ENCODE measurements around the gene CFAP77.
A peak's percentile ranks its signal among the peaks of the same experiment; 100 is the strongest.

Gene CFAP77

DNA sequence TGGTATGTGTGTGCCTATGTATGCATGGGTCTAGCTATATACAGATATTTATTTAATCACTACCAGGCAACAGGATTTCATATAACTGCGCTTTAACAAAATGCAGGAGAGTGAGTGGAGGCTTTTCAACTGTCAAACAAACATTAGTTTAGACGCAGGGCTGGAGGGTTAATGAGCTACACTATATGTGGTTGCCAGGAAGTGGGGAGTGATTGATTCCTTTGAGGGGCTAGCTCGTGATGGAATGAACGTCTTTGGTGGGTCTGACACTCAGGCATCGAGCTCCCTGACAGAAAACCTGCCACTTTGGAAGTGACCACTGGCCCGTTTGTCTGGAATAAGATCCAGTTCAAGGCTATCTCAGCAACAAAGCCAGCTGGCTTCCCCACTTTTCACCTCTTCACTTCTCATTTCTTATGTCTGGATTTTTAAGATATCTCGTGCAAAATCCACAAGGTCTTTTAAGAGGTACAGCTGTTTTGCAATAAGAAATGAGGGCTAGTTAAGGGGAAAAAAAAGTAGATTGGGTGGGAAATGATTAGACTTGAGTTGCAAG is 78.0 kb downstream of the CFAP77 start:
- FAIRE-seq = no peak
- DNase-seq (ENCODE audit: low spot score) = no peak

DNA sequence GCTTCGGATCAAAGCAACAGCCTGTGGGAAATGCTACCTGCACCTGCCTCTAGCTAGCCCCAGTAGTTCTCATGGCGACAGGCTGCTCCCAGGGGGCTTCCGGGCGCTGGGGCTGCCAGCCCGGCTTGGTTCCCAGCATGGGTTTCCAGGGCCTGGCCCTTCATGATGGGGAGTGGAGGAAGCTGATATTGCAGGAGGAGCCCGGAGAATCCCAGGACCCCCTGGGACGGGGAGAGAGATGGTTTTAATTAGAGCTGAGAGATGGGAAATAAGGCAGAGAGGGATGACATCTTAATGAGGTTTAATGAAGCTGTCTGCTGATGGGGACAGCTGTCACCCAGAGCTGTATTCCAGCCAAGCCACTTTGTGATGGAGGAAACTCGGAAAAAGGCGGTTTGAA is 78.6 kb downstream of the CFAP77 start:
- DNase-seq (ENCODE audit: low spot score) (no peak), FAIRE-seq (no peak)

DNA sequence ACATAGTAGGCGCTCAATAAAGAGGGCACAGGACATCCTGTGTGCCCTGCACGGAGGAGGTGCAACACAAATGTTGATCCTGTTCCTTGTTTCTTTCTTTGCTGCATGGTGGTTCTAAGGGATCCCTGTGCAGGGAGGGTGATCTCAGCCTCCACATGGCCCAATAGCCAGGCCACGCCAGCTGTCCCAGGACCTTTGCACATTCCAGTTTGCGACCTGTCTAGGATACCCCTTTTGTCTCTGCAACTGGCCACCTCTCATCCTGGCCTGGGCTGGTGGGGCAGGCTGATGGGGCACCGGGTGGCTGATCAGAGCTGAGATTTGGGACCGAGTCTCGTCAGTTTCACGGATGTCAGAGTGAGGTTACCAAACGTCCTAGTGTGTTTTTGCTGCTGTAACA is 79.5 kb downstream of the CFAP77 start:
- DNase-seq (ENCODE audit: low spot score) (no peak), FAIRE-seq (no peak)

DNA sequence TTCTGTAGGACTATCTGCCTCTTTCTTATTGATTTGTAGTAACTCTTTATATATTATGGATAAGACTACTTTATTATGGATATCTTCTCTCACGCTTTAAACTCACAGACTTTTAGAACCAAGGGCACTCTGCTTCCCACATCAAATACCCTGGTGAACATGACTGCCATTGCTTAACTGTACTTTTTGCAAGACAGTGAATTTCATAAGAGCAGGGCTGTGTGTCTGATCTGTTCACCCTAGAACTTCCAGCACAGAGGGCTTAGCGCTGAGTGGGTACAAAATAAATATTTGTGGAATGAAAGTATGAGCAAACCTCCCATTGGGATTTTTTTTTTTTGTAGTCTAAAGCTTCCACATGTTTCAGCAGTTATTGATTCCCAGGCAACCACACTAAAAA is 84.8 kb downstream of the CFAP77 start:
- no peak for FAIRE-seq
- no peak for DNase-seq (ENCODE audit: low spot score)

DNA sequence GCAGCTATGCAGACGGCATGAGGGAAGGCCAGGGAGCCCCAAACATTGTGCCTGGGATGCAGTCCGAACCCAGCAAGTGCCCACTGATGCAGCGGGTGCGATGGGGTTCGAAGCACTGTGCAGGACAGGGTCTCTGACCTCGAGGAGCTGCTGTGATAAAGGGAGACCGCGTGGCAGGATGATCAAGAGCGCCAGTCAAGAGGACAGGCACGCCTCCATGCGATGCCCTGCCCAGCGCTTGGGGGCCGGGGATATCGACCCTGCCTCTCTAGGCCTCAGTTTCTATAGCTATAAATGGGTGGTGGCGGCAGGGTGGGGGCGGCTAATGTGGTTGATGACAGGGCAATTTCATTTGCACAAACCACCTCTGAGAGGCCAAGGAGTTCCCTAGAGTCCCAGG is 87.7 kb downstream of the CFAP77 start:
- FAIRE-seq = no peak
- no peak for DNase-seq (ENCODE audit: low spot score)

DNA sequence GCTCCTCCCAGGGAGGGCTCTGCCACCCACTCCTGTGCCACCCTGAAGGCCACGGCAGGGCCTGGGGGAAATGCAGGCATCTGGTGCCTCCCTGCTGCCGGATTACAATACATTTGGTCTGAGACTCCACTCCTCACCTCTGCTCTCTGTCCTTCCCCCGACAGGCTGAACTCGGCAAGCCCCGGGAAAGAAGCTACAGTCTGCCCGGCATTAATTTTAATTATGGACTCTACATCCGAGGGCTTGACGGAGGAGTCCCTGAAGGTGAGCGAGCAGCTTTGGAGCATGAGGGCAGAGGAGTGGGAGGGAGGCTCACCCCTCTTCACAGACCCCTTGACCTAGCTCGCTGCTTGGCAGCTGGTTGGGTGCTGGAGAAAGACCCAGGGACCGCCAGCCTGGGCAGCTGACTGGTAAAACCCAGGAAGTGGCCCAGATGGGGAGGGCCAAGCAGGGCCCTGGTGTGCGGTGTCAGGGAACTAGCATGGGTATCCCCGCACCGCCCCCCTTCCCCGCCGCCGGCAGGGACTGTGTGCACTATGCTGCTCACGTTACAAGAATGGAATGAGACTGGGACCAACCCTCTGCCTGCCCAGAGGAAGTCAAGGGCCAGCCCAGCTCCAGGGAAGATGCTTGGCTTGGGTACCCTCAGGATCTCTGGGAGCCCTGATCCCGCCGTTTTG is 88.7 kb downstream of the CFAP77 start:
- FAIRE-seq (no peak), DNase-seq (ENCODE audit: low spot score) (no peak)

DNA sequence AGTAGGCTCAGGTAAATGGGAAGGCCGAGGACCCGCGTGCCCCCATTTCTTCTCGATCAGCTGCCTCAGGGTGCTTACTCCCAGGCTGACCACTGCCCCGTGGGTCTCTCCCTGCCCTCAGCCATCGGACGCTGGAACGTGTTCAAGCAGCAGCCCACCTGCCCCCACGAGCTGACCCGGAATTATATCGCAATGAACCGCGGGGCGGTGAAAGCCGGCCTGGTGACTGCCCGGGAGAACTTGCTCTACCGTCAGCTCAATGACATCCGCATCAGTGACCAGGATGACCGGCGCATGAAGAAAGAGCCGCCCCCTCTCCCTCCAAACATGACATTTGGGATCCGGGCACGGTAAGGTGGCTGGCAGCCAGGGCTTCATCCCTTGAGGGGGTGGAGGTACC is 89.2 kb downstream of the CFAP77 start:
- FAIRE-seq = no peak
- DNase-seq (ENCODE audit: low spot score) = no peak

DNA sequence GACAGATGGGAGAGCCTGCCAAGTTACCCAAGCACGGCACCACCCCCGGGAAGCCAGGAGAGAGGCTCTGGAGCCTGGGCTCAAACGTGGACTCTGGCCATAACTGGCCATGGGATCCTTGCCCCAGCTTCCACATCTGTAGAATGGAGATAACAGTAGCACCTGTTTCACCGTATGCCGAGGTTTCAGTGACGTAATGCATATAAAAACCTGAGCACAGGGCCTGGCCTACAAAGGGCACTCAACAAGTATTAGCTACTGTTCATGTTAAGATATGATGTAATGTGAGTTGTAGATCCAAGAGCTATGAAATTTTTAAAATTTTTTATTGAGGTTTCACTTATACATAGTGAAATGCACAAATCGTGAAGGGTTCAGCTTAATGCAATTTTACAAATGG is 90.2 kb downstream of the CFAP77 start:
- FAIRE-seq (no peak), DNase-seq (ENCODE audit: low spot score) (no peak)

DNA sequence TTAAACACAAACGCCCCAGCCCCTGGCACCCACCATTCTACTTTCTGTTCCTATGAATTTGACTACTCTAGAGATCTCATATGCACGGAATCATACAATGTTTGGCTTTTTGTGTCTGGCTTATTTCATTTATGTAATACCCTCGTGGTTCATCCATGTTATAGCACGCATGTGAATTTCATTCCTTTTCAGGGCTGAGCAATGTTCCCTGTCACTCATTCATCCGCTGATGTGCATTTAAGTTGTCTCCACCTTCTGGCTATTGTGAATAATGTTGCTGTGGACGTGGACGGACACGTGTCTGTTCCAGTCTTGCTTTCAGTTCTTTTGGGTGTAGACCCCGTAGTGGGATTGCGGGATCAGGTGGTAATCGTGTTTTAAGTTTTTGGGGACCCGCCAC is 92.5 kb downstream of the CFAP77 start:
- FAIRE-seq (no peak), DNase-seq (ENCODE audit: low spot score) (no peak)

DNA sequence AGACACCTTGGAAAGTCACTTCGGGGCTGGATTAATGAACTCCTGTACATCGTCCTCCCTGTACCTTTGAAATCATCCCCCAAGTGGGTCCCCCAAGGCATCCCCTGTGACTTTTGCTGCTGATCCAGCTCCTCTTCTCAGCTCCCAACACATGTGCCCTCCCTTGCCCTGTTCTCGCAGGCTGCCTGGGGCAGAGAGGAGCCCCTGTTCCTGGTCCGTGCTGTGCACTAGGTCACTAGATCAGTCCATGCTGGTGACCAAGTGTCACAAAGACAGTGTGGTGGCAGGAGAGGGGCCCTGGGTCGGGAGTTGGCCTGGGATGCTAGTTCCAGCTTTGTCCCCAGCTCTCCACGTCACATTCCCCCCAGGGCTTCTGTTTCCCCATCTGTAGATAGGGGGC is 93.1 kb downstream of the CFAP77 start:
- FAIRE-seq (no peak), DNase-seq (ENCODE audit: low spot score) (no peak)

DNA sequence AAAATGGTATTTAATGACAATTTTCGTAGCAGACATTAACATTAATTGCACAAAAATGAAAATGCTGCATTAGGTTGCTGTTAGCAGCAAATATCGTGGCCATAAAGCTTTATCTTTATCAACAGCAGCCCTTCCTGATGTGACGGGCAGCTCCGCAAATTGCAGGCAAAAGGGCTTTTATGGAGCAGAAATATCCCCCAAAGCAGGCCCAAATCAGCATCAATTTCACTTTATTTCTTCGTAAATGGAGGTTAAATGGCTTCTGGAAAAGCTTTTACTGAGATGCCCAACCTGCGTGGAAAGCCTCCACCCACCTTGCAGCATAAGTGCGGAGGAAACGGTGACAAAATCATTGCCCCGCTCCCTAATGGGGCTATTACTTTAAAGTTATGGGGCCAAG is 94.5 kb downstream of the CFAP77 start:
- DNase-seq (ENCODE audit: low spot score) (no peak), FAIRE-seq (no peak)

DNA sequence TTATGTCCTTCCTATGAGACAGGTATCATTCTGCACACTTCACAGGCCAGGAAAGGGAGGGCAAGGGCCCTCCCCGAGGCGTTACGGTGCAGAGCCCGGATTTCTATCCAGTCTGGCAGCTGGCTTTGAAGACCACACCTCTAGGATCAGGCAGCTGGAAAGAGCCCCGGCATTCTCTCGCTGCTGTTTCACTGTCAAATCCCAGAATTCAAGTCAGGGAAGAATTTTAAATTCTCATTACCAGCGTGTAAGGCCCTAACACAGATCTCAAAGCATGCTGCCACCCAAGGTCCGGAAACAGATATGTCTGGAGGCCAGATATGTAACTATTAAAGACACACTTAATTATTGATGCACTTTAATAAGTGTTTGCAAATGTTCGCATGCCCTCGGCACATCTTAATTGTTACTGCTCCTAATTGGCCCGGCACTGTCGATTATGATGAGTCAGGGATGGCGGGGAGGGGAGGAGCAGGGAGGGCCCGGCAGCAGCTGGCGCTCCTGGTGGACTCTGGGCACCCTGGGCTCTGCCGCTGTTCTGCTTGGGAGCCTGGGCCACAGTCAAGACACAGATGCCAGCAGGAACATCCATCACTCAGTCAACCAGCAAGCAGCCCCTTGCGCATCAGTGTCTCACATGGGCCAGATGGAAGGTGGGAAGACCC is 96.1 kb downstream of the CFAP77 start:
- FAIRE-seq (no peak), DNase-seq (ENCODE audit: low spot score) (no peak)

DNA sequence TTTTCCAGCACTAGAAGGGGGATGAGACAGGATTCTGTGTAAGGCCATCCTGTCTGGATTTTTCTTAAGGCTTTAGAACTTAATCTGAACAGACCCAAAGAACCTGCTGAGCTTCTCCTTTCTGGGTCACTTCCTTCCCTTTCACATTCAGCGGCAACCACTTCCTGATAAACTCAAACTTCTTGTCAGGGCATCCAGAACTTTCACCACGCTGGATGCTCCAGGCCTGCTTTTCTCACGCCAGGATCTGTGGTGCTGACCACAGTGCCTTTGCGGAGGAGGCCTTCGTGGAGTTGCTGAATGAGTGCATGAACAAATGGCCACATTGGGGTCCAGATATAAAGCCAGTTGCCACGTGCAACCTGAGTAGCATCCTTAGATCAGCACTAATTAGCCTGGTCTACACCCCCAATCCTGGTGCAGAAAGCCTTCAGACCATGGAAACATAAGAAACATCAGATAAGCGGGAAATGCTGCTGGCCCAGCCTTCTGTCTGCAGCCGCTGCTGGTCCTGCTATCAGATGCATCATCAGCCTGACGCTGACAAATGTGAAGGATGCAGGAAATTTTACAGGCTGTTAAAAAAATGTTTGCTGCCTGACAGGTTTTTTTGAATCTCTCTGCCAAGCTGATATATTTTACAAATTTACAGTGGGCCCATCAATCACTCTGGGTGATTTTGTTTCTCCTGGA is 97.1 kb downstream of the CFAP77 start:
- DNase-seq (ENCODE audit: low spot score) = no peak
- FAIRE-seq = no peak

DNA sequence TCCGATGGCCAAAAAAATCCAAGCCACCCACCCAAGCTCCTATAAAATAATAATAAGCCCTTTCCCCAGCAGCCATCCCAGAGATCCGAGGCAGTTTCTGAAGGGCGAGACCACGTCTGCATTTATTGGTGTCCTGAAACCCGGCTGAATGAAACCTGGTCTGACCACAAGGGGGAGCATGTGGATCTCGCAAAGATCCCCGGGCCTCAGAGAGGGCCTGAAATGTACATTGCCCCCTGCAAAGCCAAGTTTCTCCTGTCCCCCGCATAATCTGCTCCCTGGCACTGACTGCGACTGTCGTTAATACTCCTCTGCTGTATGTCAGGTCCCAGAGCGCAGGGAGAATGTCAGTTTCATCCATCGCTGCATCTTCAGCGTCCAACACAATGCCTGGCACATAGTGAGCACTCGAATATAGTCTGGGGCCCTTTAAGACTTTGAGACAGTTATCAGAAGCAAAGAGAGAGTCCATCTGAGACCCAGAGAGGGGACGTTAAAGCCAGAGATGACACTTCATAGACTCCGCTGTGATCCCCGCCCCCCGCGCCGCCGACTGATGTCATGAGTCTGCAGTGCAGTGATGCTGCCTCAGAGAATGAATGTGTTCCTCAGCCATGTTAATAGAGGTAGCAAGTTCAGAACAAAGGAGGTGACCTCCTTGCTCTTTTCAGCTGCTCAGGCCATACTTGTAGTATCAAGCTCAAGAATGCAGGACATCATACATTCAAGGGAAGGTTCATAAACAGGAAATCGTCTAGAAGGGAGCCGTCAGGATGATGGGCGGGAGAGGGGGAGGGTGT is 97.9 kb downstream of the CFAP77 start:
- FAIRE-seq (no peak), DNase-seq (ENCODE audit: low spot score) (peak; percentile 54)

DNA sequence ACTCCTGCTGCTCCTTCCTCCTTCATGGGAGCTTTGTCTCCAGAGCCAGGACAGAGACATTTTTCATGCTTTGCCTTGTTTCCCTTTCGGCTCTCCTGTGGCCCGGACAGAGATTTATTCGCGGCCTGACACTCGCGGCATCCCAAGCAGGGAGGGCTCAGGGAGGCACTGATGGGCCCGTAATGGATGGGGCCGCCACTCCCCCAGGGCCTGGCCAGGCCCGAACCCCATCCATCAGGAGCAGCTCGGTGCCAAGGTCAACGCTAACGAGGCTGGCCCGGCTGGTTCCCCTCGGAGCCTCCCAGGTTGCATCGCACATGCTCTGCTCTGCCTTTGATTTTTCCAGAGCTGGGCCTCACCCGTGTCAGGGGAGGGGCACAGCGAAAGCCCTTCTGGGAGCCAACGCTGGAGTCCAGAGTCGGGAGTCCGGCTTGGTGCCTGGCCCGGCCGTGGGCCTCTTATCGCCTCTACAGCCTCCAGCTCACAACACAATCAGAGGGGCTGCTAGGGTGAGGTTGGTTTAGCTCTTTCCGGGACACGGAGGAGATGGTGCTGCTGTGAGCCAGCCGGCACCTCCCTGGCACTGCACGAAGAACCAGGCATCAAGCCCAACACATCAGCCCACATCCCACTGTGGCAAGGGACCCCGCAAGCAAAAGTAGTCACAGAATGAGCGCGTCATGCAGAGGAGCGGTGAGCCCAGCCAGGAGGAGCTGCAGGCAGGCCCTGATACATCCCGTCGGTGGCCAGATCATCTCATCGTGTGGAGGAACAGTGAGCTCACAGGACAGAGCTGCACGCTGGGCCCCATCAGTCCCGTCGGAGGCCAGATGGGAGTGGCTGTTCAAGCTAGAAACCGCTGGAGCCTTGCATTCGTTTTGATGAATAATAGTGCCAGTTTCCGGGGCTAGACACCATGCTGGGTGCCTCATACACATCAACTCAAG is 100.2 kb downstream of the CFAP77 start:
- DNase-seq (ENCODE audit: low spot score) (no peak), FAIRE-seq (no peak)

DNA sequence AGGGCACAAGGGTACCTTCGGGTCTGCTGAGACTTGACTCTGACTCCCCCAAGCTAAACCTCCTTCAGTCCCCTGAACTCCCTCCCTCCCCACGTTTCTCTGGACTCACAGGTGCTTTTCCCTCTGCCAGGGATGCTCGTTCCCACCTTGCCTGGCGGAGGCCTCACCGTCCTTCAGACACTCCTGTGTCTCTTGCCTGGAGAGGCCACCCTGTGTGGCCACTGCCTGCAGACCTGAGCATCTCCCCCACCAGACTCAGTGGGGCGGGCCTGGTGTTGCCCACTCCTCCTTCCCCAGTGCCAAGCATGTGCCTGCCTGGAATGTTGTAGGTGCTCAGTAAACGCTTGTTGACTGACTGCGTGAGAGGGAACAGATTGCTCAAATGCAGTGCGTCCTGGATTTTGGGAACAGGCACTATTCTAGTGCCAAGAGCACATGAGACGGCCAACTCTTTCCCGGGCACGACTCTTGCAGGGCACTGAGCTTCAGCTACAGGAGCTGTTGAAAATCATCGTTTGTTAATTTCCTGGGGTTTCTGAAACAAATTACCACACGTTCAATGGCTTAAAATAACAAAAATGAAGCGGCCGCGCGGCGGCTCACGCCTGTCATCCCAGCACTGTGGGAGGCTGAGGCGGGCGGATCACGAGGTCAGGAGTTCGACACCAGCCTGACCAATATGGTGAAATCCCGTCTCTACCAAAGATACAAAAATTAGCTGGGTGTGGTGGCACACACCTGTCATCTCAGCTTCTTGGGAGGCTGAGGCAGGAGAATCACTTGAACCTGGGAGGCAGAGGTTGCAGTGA is 101.4 kb downstream of the CFAP77 start:
- DNase-seq (ENCODE audit: low spot score) = no peak
- FAIRE-seq = no peak

DNA sequence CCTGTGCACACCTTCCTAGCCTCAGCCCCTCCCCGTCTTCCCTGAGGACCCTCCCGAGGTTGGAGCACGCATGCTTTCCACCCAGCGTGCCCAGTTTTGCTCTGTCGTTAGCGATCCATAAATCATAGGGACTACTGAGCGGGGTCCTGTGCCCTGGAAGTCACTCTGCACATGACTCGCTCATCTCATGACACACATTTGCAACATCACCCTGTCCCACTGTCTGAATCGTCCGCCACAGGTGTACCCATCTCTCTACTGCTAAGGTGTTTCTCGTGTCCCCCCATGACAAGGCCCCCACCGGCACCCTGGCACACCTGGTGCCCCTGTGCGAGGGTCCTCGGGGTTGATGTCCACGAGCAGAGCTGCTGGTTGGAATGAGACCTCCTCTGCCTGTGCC is 103.4 kb downstream of the CFAP77 start:
- FAIRE-seq (no peak), DNase-seq (ENCODE audit: low spot score) (no peak)

DNA sequence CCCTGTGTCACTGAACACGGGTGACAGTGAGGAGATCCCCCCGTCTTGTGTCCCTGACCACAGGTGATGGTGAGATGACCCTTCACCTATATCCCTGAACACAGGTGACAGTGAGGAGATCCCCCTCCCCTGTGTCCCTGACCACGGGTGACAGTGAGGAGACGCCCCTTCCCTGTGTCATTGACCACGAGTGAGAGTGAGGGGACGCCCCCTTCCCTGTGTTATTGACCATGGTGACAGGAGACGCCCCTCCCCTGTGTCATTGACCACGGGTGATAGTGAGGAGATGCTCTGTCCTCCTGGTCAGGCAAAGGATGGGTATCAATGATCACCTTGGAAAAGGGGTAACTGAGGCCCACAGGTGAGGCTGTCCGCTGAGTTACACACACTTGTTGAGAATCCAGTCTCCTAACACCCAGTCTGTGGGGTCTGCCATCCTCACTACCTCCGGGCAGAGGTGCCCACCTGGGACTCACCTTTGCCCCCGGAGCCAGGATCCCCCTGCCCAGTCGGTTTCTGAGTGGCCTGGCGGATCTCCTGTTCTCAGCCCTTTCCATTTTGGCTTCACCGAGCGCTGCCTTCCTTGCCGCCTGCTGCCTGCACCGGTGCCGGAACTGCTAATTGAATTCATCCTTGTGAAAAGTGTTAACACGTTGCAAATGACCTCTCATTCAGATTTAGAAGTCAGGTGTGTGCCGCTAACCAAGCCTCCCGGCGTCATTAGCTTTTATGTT is 104.2 kb downstream of the CFAP77 start:
- no peak for DNase-seq (ENCODE audit: low spot score)
- no peak for FAIRE-seq

DNA sequence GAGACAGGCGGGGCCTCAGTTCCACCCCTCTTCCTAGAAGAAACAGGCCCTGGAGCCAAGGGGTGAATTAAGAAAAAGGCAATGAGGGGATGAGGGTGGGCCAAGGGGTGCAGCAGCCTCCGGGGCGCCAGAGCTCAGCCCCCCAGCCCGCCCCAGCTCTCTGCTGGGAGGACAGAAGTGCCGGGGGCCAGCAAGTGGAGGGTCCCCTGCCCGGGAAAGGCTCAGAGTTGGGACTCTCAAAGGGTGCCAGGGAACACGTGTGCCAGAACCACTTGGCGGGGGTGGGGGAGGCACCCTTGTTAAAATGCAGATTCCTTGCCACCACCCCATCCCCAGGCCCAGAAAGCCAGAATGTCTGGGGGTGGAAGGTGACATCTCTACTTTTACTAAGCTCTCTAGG is 104.8 kb downstream of the CFAP77 start:
- no peak for DNase-seq (ENCODE audit: low spot score)
- FAIRE-seq = no peak

All from RCC 7860 (cell line).